ENCODE results near the gene MACROH2A1. TPM values are rescaled to one million over a fixed set of nuclear protein-coding genes. Genes with fewer than 3 reads are reported as not detected.
A peak's percentile ranks its signal among the peaks of the same experiment; 100 is the strongest.

The MACROH2A1 gene
- total and polyA plus RNA-seq, 9 of the 15 experiments (the other 6 are each of a cell fraction or from before 2014, with no cell fraction given) = 44.9 to 289 (median 193) TPM

GRCh38 chr5:135437422-135437795 lies 38.4 kb upstream of the MACROH2A1 start (continued):
- TF ChIP-seq L3MBTL2 (IDR thresholded peaks at IDR 0.05) (no peak), ZNF75A (CRISPR knock-in tag; IDR thresholded peaks at IDR 0.05) (no peak), ARNT (IDR thresholded peaks at IDR 0.05) (no peak), RFX1 (IDR thresholded peaks at IDR 0.05) (no peak), PURB (CRISPR knock-in tag; IDR thresholded peaks at IDR 0.05; ENCODE audit: low read depth) (no peak), YBX1 (IDR thresholded peaks at IDR 0.05) (no peak), CHD7 (IDR thresholded peaks at IDR 0.05; ENCODE audit: low read depth, low read length) (no peak), PREB (CRISPR knock-in tag; IDR thresholded peaks at IDR 0.05) (no peak), RBM14 (IDR thresholded peaks at IDR 0.05; ENCODE audit: borderline replicate concordance, insufficient read depth, low read depth, low read length) (no peak), C11orf30 (IDR thresholded peaks at IDR 0.05; ENCODE audit: low read depth) (no peak), POLR2H (tag; IDR thresholded peaks at IDR 0.05; ENCODE audit: low read depth) (no peak), BDP1 (IDR thresholded peaks at IDR 0.05; ENCODE audit: insufficient read depth, insufficient read length) (no peak), HIVEP1 (CRISPR knock-in tag; IDR thresholded peaks at IDR 0.05) (no peak), MBD2 (IDR thresholded peaks at IDR 0.05; ENCODE audit: borderline replicate concordance, low read depth) (no peak), TCF7 (IDR thresholded peaks at IDR 0.05; ENCODE audit: borderline replicate concordance) (no peak), SMARCA4 (IDR thresholded peaks at IDR 0.05) (peak; percentile 76), GATA2 (CRISPR knock-in tag; IDR thresholded peaks at IDR 0.05) (no peak), ESRRB (CRISPR knock-in tag; IDR thresholded peaks at IDR 0.05; ENCODE audit: borderline replicate concordance) (no peak), CHD4 (IDR thresholded peaks at IDR 0.05; ENCODE audit: insufficient read depth, insufficient replicate concordance, low read depth, low read length, poor library complexity, severe bottlenecking) (no peak)

Measured in K562 (cell line).